Fibroblast of skin of back (primary cell): ENCODE results near the gene SUCO.

Source experiments
- DNase-seq: peaks from one replicate; pipeline ENCODE4 v3.0.0-alpha.2; 2013

Gene SUCO

DNA sequence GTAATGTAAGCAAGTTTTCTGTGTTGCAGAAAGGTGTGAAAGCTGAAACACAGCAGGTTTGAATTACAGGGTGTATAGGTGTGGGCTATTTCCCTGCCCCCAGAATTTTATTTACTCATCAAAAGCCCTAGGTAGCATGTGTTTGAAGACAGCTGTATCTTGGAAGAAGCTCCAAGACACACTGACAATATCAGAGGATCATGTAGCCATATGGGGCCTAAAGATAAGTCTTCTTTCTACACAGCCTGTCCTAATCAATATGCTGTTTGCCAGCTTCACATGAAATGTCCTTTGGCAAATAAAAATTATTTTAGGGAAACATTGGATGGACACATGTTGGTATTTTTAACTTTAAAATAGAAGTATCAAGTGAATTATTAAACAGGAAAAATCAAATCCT, 17.5 kb upstream of the SUCO start:
- no peak for DNase-seq

DNA sequence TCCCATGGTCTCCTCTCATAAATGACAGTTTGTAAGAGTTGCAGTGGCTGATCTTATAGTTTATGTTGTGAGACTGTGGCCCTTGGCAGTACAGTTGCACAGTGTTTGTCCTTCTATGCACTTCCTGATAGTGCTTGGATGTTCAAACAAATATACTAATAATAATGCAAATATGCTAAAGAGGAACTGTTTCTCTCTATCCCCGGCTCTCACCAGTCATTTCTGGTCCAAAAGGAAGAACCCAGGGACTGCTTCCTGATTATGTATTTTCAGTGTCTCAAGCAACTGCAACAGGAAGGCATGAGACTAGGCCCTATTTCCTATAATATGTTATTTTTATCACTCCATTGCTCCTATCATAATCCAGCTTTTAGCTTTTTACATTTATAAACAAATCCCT, 17.0 kb upstream of the SUCO start:
- no peak for DNase-seq

DNA sequence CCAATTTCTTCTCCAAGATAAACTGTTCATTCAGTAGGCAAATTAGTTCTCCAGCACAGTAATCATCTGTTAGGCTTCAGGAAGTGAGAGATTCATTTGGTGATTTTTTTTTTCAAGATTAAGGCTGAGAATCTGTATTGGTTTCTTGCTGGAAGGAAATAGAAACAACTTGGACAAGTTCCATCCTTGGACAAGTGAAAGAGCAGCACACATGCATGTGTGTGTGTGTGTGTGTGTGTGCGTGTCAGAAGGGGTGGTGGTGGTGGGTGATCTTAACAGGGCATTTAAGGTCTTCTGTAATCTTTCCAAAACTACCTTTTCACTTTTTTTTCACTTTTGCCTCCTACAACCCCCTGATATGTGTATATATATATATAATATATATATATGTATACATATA, 15.9 kb upstream of the SUCO start:
- DNase-seq: no peak

DNA sequence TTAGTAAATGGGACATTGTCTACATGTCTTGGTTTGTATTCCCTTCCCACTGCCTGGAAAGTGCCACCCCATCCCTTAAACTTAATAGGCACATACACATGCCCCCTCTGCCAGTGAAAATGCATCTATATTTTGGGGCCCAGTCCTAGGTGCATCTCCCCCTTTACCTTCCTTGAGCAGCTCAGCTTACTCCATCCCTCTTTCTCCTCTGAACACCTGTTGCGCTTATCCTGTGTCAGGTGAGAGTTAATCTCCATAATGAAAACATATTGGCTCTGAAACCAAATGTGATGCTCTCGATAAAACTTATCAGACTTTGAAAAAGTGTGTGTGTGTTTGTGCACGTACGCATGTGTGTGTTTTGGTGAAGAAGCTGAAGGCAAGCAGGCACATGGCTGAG, 15.4 kb upstream of the SUCO start:
- no peak for DNase-seq

DNA sequence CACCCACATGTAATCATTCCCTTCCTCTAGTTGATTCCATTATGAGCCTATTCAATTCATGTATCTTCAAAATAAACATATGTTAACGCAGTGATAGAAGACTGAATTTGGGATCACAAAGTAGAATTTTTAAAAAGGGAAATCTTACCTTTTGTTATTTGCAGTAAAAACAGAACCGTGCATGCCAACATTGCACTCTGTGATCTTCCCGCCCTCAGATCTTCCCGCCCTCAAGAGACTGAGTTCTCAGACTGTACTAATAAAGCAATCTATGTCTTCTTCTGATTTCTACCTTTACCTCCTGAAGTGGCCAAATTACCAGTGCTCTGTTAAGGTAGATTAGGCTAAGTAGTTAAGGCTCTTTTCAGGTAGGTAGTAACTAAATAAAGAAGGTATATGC, 3.6 kb upstream of the SUCO start:
- no peak for DNase-seq

DNA sequence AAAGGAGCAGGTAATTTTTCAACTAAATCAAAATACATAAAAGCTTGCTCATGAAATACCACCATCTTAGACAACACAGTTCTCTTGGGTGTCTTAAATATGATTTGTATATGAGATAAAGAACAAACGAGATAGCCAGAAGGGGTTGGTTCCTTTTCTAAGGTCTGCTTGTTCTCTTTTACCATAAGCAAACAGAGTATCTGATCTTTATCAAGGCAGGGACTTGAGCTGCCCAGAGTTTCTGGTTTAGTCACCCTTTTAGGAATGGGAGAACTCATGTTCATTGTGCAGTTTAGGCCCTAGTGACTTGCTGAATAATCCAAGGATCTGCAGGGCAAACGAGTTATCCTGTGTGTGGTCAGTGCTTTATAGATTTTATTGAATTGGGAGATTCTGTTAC, 3.0 kb upstream of the SUCO start:
- no peak for DNase-seq

DNA sequence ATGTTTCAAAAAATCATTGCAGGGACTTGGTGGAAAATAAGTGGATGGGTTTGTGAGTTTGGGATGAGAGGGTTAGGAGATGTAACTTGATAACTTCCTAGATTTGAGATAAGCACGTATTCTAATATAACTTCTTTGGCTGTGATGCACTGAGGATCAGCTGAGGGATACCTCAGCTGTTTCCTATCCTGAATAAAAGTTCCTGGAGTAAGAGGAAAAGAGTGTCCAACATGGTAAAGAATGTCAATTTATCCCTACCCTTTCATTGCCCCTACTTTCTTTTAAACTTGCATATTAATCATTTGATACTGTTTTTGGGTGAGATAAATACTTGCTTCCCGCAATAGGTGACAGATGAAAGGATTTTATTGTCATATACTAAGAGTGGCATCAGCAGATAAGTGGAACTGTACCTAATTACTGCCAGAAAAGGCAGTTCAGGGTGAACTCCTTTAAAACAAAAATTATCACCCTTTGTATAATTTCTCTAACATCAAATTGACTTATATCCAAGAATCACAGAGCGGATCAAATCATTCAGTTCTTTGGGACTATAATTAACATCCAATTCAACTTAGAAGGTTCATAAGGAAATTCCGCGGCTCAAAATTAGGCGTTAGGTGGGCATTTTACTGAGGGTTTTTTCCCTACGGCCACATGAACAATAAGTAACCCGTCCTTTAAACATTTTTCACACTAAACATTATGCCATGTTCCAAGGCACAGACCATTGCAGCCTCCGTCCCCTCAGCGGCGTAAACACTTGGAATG, 1.4 kb upstream of the SUCO start:
- no peak for DNase-seq

DNA sequence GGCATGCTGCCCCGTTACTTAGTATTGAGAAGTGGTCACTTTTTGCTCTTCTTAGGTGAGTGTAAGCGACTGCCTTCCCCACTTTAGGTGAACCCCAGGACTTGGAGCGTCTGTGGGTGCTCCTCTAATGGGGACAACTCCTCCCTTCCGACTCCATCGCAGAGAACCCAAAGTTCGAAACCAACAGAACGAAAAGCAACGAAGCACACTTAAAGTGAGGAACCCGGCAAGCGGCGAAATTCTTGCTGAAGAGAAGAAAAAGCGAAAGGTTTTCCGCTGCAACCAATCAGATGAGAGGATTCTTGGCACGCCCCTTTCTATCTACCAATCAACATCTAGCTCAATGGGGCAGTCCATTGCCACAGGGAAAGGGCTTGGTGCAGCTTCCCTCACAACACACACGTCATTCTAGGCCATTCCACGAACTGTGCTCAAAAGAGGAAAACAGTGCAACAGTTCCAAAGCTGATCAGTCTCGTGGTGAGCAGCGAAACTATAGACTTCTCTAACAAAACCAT, 709 bp upstream of the SUCO start:
- DNase-seq: peak; percentile 98

DNA sequence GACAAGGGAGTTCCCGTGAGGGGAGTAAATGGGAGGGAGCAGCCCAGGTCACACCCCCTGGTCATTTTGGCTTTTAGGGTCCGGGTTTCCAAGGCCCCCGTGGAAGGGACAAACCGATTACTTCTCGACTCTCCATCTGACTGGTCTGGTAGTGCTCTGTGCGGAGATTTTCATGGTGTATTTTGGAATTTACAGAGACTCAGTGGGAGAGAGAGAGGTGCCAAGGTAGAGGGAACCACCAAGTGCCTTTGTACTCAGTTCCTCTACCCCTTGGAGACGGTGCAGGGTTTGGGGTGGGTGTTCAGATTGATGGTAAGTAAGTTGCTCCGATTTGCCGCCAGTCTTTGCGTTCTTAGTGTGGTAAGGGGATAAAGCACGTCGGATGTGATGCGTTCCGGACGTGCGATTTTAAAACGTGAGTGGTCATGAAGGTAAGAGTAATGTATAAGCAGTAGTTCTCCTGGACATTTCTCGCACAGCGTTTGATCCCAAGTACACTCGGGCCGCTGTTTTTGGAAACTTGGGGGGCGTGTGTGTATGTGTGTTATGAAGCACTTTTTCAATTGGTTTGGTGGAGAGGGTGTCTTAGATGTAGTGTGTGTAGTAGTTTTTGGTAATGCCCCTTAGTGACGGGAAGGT, 682 bp downstream of the SUCO start:
- peak; percentile 26 for DNase-seq

DNA sequence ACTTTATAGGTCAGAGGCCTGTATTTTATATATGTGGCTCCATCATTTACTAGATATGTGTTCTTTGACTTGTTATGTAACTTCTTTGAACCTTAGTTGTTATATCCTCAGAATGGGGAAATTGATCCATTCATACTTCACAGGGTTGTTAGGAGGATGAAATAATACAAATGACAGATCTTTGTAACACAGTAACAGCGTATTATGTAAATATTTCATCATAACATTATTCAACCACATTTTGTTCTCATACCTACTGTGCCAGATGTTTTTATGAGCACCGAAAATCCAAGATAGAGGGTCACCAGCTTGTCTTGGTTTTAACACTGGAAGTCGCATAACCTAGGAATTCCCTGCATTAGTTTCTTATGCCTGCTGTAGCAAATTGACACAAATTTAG, 3.3 kb downstream of the SUCO start:
- no peak for DNase-seq

DNA sequence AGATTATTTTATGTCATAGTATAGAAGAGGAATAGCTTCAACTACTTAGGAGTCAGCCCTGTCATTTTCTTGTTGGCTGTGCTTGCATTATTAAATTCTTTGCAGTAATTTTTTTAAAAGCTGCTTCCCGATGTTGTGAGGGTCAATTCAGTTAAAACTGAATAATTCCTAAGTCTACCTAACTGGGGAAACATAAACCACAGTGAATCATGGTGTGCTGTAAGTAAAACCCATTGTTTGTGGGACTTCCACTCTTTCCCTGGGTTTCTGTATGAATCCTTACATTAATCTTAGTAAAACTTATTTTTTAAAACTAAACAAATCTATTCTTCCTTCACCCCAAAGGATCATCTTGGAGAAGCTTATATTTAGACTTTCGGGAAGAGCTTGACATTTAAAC, 4.4 kb downstream of the SUCO start:
- DNase-seq: no peak

DNA sequence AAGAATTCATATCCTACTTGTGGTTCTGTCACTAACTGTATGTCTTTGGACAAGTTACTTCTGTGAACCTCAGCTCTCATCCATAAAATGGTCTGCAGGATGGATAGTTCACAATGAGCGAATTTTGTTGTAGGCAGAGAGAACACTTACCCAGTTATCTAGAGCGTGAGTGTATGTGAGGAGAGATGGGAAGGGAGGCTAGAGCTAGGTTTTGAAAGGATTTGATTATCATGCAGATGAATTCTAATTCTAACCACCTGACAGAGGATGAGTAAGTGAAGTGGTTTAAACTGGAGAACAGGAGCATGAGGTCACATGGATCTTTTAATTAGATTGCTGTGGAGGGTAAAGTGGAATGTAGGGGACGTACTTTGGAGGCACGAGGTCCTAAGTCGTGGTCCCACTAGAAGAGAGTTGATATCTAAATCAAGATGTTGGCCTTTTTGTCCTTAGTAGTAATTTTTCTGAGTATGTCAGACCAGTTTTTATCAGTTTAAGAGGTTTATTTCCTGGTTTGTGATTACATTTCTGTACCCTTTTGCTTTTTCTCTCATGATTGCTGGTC, 5.0 kb downstream of the SUCO start:
- DNase-seq: no peak

DNA sequence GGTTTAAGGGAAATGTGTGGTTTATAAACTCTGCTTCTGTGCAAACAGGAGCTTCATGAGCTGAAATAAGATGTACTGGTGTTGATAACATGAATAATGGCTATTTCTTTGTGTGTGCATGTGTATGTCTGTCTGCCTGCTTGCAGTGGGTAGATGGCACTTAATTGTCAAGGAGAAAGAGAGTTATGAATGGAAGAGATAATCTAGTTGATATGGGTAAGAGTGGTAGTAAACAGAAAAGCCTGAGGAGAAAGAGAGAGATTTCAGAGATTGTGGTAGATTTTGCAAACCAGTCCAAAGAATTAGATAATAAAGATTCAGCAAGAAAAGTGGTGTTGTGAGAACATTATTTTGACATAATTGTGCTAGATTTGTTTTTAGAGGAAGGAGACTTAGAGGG, 7.7 kb downstream of the SUCO start:
- no peak for DNase-seq

DNA sequence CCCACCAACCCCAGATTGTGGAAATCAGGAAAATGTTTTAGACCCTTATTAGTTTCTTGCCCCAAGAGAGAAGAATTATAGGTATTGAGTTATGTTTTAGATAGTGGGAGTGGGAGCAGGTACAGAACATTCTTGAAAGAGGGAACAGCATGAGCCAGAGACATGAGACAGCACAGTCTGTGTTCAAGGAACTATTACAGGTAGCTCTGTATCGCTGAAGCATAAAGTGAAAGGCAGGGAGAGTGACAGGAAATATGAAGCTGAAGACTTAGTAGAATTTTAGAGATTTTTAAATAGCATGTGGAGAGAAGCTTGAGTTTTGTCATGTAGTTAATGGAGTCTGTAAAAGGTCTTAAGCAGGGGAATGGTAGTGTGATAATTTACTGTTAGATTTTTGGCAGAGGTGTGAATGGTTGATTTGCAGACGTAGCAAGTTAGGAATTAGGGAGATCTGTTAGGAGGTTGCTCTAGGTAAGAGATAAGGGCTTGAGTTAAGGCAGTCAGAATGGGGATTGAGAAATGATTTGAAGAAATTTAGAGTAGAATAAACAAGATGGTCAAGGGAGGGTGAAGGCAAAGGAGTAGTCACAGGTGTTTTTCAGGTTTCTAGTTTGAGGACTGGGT, 11.6 kb downstream of the SUCO start:
- no peak for DNase-seq

DNA sequence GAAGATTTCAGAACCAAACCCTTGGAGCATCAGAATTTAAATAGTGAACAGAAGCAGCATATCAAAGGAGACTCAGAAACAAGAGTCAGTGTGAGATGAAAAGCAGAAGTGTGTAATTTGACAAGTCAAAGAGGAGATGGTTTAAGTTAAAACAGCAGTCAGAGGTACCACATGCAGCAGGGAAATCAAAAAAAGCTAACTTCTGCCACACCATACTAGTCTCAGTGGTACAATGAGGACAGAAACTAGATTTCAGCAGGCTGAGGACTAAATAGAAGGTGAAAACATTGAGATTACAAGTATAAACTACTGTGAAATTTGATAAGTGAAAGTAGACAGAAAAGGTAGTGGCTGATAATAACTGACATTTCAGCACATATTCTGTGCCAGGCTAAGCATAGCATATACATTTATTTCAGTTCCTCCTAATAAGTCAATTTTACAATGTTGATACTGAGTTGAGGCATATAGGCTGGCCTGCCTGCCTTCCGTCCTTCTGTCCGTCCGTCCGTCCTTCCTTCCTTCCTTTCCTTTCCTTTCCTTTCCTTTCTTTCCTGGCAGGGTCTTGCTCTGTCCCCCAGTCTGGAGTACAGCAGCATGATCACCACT, 12.6 kb downstream of the SUCO start:
- DNase-seq: no peak

DNA sequence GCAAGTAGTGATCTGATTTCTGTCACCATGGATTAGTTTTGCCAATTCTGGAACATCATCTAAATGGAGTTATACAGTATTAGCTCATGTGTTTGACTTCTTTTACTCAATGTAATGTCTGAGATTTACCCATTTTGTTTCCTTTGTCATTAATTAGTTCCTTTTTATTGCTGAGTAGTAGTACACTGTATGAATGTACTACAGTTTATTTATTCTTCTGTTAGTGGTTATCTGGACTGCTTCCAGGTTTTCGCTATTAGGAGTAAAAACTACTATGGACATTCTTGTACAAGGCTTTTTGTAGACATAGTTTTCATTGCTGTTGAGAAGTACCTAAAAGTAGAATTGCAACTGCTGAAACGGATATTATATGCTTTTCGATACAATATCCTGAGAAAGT, 14.1 kb downstream of the SUCO start:
- DNase-seq: peak; percentile 13

DNA sequence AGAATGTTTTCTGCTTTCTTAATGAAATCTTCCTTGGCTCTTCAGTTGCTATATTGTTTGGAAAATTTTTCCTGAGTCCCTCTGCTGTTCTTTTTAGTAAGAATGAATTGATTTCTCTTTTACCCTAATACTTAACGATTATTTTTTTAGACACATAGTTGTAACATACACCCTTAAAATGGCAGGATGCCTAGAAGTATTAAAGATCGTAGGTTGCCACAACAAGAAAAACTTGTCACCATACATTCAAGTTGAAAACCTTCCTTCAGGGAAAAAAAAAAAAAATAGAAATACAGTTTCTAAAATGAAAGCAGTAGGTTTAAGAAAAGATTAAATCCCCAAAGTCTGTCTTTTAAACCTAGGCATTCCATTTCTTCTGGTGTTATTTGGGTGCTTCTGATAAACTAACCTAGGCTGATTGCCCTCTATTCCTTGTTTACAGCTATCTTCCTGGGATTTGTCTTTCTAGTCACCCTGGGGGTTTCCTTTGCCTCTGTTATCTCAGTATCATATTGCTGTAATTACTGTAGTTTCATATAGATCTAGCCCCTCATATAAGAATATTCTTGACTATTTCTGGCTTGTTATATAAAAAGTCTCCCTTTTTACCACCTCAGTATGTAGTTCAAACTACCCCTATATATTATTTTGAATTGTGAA, 16.8 kb downstream of the SUCO start:
- DNase-seq: no peak

DNA sequence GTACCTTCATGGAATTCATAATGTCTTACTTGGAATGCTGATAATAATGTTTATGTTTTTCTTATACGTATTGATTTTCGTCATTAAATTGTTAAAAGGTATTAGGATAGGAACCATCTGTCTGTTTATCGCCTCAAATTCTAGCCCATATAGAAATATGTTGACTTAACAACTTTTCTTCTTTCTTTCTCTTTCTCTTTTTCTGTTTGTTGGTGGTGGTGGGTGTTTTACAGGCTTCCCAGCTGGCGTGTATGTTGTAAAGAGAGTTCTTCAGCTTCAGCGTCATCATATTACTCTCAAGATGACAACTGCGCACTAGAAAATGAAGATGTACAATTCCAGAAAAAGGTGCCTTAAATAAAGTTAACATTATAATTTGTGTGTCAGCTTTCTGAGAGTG, 18.3 kb downstream of the SUCO start:
- no peak for DNase-seq

DNA sequence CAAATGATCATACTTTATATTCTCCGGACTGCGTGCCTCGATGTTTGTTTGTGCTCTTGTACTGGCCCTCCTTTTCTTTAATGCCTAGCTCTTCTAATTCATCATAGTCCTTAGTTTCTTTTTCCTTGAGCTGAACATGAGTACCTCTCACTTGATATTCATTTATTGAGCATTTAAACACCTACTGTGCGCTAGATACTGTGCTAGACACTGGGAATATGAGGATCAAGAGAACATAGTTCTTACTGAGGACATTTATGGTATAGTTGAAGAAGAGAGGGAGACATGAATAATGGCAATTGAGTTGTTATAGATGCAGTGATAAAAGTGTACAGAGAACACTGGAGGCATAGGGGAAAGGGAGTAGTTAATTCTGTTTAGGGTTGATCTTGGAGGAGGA, 22.0 kb downstream of the SUCO start:
- no peak for DNase-seq

DNA sequence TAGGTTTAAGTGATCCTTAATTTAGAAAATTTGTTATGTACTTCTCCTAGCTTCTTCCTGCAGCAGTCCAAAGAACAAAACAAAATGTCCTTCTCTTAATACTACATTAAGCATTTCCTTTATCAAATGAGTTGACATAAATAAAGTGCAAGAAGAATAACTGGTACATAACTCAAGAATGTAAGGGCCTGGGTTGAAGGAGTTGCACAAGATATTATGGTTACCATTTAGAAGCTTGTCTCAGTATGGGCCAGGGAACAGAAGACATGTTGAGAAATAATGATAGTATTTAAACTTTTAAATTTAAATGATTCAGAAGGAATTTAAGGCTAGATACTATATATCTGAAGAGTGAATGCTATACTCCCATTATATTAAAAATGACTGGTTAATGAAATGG, 23.5 kb downstream of the SUCO start:
- DNase-seq: no peak

DNA sequence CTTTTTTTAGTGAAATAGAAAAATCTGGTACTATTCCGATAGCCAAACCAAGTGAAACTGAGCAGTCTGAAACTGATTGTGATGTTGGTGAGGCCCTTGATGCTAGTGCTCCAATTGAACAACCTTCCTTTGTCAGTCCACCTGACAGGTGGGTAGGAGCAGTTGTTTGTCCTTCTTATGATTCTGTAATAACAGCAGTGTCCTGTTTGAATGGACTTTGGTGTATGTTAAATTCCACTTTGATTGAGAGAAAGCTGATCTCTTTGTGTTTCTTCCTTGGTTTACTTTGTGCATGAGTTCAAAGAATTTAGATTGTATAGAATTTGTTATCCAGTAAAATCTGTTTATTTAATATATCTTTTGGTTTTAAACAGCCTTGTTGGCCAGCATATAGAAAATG, 24.3 kb downstream of the SUCO start:
- DNase-seq: no peak

DNA sequence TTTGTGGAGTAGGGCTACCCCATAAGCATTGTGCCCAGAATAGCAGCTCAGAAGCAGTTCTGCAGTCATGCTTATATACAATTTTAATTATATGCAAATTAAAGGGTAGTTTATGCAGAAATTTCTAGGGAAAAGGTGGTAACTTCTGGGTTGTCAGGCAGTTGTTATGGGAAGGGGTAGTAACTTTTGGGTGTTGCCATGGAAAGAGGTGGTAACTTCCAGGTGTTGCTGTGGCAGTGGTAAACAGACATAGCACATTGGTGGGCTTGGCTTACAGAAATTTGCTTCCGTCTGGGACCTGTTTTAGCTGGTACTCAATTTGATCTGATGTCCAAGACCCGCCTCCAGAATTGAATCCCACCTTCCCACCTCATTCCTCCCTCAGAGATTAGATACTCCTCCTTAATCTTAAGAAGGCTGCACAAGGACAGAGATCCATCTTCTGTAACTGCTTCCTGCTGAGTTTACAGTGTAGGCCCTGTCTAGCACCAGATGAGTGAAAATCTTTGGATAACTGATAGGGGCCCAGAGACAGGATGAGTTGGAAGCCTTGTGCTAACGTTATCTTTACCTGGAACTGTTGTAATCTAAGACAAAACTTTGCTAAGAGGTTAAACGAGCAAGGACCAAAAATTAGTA, 26.7 kb downstream of the SUCO start:
- DNase-seq: no peak
